Measurements from ENCODE around the gene SEMA3E.

The SEMA3E gene

DNA sequence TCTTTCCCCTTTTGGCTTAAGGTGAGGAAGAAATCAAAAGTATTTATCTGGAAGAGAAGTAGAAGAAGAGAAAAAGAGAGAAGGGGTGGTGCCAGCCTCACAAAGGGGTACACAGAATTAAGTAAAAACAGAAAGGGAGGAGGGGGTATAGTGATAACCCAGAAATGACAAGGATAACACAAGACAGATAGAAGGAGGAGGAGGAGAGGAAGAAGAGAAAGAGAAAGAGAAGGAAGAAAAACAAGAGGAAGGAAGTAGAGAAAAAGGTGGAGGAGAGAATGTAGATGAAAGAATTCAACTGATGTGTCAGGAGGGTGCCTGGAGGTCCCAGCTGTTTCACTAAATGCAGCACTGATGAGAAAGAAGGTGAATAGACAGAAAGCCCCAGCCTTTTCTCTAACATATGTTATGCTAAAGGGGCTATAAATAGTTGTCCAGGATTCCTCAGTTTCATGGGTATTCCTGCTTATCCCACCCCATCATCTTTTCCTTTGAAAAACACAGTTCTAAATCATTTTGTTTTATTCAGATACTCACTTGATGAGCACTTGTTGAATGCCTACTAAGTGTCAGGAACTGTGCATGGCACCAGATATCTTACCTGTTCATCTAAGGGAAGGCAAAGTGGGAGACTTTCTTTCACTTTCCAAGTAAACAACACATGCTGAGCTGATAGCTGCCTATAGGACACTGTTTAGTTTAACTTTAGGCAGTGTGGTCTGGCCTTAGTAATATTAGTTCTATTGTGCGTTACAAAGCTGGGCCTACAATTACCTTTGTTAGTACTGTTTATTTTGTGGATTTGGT lies 8.0 kb downstream of the SEMA3E start:
- no peak for DNase-seq

DNA sequence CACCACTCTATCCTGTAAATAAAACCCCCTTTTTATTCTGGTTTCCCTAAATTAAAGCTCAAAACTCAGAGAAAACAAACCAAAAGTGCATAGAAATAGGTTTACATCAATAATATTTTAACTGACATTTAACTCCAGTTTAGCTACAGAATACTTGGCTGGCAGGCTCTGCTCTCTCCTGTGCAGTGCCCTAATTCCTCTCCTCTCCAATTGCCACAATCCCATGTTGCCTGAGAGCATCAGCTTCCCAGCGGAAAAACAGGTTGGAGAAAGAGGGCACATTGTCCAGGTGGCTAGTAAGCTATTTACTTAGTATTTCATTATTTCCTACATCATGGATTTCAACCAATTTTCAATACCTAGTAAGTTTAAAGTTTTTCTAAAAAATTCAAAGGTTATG lies 8.7 kb downstream of the SEMA3E start:
- no peak for DNase-seq

DNA sequence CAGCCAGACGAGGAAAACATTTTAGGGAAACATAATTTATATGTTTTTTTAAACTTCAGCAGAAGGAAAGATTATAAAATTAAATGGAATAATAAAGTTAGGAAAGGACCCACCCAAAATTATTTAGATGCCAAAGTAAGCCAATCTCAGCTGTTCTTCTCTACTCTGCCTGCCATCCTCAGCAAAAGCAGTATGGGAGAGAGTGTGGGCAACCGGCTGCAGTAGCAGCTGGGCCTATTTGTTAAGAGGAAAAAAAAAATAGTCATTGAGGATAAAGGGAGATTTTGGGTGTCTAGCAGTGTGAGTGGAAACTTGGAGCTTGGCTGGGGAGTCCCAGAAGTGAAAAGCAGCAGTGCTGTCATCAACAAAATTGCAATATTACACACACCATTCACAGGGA lies 15.4 kb downstream of the SEMA3E start:
- DNase-seq = no peak

DNA sequence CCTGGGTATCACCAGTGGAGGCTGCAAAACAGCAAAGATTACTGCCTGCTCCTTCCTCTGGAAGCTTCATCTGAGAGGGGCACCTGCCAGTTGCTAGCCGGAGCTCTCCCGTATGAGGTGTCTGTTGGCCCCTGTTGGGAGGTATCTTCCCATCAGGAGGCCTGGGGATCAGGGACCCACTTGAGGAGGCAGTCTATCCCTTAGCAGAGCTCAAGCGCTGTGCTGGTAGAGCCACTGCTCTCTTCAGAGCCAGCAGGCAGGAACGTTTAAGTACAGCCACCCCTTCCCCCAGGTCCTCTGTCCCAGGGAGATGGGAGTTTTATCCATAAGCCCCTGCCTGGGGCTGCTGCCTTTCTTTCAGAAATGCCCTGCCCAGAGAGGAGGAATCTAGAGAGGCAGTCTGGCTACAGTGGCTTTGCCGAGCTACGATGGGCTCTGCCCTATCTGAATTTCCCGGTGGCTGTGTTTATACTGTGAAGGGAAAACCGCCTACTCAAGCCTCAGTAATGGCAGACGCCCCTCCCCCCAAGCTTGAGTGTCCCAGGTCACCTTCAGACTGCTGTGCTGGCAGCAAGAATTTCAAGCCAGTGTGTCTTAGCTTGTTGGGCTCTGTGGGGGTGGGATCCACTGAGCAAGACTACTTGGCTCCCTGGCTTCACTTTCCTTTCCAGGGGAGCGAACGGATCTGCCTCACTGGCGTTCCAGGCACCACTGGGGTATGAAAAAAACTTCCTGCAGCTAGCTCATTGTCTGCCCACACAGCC lies 19.6 kb downstream of the SEMA3E start:
- DNase-seq = no peak

DNA sequence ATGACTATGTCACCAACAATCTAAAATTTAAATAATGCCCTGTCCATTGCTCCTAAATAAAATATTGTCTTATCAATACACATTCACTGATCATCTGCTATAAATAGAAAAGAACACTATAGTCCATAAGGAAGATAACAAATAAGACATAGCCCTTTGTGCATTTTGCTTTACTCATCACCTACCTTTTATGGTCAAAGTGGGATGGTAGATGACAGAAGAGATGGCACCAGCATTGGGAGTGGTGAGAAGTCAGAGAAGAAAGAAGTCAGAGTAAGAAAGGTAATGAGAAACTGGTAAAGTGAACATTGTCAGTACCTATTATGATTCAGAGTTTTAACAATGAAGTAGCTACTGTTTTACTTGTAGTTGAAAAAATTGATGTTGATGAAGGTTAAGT lies 31.1 kb downstream of the SEMA3E start:
- no peak for DNase-seq

DNA sequence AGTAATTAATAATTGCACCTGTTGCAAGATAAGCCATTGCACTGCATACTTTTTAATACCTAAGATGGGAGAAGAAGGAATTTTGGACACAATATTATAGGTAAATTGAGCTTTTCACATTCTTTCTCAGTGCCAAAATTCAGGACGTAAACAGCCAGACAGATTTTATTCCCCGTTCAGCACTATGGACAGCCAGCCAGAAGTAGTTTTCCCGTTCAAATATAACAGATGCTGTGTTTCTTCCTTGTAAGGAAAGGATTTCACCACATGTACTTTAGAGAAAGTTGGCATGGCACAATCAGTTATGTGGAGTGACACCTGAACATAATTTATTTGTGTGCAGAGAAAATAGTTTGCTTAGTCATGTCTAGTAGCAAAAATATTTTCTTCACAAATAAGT lies 34.8 kb downstream of the SEMA3E start:
- DNase-seq = no peak

DNA sequence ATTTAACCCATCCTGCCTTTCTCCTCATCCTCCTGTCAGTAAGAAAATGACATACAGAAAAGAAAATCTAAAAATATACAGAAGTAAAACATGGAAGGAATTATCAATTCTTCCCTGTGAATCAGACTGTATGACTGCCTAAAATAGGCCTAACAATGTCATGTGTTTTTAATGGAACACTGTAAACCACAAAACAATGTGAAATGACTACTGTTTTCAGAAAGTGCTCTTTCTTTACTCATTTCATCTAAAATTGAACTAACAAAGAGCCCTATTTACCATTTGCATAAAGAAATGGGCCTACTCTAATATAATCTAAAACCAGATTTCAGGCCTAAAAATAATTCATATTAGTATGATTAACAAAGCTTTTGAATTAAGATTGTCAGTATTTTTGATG lies 35.7 kb downstream of the SEMA3E start:
- DNase-seq = no peak

DNA sequence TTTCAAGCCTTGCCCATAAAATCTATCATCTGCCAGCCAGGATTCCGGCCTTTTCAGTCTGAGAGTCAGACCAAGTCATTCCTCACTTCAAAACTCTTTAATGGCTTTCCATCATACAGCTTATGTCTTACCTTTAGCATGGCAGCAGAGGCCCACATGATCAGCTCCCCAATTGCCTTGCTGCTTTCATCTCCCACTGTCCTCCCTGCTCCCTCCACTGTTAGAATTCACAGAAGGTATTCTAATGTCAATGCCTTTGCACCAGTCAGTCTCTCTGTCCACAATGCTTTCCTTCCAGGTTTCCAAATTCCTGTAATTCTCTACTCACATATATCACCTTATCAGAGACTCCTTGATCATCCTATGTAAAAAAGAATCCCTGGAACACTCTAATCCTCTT lies 37.2 kb downstream of the SEMA3E start:
- no peak for DNase-seq

DNA sequence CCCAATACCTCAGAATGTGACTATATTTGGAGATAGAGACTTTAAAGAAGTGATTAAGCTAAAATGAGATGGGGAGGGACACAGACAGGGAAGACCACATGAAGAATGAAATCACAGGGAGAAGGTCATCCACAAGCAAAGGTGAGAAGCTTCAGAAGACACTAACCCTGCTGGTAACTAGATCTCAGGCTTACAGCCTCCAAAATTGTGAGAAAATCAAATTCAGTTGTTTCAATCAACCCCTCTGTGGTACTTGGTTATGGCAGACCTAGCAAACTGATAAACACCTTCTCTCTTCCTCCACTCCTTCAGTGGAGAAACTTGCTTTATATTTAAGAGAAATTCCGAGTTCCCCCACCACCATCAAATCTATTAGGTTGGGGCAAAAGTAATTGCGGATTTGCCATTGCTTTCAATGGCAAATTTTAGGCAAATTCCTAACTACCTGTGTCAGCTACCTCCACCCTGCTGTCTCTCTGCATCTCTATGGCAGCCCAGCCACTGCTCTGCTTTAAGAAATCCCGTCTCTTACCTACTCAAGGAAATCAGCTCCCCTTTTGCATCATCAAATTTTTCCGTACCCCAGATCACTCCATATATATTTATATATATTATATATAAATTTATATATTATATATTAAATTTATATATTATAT lies 38.2 kb downstream of the SEMA3E start:
- DNase-seq = no peak

DNA sequence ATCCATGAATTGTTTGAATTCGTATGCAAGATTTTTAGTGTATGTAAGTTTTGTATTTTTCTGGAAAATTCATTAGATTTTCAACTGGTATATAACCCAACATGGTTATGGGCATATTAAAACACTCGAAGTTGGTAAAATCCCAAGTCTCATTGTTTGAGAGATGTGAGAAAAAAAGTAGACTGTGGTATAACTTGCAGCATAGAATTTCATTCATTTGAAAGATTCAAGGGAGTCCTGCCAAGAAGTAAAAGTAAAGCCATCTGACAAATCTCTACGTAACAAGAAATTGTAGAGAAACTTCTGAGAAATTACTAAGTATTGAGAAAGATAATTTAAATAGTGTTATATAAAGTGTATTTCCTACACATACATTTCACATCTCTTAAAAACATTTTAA lies 40.2 kb downstream of the SEMA3E start:
- DNase-seq = no peak

DNA sequence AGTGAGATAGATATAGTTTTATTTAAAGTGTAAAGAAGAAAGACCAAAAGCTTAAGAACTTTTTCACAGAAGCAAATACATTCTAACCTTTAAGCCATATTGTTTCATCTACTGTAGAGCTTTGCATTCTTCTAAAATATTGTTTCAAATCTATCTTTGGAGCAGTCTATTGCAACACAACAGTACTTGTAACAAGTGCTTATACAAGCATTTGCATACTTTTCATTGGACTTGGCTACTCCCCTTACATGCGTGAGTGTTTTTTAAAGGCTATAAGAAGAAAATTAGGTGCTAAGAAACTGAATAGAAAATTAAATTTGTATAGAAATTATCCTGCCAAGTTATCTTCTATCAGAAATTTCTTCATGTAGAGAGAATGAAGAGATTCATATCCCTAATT lies 45.3 kb downstream of the SEMA3E start:
- no peak for DNase-seq

DNA sequence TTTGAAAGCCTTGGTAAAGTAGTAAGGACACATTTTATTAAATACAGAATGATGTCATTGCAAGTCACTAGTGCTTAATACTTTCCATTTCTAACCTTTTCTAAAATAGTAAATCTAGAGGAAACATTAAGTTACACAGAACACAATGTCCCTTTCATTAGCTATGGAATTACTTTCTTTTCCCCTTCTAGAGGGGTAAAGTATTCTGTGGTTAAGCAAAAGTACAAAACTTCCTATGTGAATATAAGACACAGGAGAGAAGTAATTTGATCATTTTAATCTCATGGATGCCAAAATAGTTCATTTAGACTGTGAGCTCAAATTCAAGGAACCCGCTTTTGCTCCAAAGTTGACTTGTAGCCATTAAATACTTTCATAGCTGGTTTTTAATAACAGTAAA lies 49.8 kb downstream of the SEMA3E start:
- DNase-seq = no peak

DNA sequence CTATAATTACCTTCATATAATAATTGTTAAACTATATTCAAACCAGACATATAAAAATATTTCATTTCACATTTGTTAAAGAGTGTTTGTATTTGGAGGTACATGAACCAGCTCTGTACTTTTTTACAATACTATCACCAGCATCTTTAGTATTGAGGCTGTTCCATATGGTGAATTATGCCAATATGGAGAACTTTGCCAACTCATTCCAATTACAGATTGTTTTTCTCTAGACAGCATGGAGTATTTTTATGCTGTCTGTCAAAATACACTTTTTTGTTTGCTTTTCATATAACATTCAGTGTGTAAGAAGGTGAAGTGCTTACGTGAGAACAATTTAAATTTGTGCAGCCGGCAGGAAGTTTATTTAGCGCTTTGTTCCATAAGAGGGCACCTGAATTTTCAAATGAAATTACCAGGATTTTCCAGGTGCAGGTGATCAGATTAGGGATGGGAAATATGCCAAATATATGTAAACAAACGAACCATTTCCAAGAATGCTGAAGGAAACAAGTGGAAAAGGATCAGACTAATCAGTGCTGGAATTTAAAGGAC lies 54.9 kb downstream of the SEMA3E start:
- no peak for DNase-seq

DNA sequence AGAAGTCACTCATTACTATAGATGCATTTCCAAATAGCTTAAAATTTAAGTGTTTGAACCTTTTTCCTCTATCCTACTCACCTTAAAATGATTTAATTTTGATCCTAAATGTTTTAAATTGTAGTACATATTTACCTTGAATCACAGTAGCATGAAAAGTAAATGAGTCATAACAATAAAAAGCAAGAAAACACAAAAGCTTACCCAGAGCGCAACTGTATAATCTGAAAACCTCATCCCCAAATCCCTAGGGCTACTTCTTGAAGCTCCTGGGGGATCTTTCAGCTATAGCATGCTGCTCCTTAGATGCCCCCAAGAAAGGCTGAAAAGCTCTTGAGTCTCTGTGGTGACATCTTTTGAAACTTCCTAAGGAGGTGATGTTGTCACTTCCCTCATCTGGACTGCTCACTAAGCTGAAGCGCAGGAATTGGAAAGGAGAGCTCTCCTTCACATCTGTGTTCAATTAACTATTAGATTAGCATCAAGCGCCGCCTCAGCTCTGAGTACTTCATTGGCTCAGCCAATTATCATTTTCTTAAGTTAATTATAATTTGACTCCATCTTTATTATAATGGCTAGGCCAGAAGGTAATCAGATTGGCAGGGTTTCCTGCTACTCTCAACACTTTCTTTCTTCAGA lies 60.2 kb downstream of the SEMA3E start:
- DNase-seq = no peak

DNA sequence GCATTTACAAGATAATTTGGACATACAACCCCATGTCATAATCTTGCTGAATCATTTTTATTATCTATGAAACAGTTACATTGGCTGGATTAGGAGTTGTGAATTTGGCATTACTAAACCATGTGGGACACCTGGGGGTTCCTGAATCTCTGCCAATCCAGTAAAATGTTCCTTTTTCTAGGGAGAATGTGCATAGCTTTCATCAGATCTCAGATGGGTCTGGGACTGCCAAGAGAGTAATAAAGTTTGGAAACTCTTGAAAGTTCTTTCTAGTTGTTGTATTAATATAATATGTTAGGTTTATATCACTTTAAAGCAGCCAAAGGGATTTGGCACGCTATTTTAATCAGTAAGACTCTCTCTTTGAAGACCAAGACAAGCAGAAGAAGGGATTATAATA lies 62.7 kb downstream of the SEMA3E start:
- DNase-seq = no peak

DNA sequence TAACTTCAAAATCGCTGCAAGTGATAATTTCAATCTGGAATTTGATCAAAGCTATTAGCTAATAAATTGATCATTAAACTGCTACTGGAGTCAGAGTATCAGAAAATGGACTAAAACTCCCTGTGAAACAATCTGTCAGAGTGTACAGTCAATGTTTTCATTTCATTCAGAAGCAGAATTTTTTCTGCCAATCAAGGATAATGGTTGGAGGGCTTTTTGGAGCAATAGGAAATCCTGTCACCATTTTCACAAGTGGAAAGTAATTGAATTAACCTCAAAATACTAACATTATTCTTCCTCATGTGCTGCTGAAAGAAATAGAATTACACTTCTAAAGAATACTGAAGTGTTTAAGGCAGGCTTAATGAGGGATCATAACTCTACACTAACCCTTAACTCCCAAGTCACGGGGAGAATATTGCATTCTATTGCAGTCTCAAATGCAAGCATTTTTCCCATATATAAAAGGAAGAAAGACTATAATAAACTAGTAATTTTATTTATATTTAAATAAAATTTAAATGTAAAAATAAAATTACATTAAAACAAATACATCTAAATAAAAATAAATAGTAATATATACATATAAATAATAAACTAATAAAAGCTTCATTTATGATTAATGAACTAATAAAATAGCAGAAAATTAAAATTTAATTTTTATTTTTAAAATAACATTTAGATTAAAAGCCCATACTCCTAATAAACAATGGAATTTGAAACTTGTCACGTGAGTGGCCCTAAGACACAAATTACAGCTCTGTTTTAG lies 67.1 kb downstream of the SEMA3E start:
- no peak for DNase-seq

DNA sequence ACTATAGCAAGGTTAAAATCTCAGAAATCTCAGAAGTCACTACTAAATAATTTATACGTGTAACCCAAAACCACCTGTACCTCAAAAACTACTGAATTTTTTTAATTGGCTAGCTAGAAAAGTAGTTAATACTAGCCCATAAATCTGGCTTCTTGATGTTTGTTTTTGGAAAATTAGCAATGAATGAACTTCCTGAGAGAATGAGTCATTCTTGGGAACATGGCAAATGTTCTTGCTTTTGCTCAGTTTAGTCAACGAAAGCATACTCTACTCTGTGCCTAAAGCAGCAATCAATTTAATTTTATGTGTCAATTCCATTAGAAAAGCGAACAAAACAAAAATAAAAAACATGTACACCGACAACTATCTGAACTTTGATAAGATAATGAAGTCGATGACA lies 69.2 kb downstream of the SEMA3E start:
- no peak for DNase-seq

DNA sequence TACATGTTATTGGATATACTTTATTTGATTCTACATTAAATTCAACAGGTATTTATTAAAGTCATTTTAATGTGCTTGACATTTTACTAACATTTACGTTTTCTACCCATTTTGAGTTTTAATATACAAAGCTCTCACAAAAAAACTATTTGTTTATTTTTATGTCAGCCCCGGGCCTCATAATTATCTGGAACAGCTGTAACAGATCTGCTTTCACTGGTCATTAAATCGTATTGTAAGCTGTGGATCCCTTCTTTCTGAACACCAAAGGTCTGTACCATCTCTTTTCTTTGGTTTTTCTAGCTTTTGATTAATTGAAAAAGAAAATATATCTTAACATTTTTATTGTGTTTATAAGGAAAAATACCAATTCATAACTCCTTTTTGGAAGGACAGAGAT lies 73.5 kb downstream of the SEMA3E start:
- no peak for DNase-seq

DNA sequence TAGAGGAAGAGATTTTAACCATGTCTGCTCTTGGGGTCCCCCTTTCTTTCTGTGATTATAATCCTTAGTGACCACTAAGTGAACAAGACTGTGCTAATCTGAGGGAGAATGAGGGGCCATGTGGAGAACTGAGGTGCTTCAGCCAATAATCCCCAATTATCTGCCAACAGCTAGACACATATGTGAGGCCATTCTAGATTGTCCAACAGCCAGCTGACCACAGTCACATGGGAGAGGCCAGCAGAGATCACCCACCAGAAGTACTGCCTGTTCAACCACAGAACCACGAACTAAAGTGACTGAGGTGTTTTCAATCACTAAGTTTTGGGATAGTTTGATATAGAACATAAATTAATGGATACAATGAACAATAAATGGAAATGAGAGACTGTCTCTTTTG lies 74.3 kb downstream of the SEMA3E start:
- no peak for DNase-seq

DNA sequence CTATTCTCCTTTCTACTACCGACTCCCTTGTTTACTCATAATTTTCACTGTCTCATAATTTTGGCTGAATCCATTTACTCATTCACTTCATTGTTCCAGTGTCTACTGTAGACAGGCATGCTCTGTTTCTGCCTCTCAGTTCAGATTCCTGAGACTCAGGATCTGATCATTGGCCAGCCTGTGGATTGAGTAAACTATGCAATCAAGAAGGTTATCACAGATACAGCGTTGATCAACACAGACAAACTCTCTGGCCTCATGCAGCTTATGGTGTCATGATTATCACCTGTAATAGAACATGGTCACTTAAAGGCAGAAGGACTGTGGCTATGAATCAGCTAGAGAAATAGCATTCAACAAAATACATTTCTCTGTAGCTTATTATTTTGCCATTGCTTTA lies 86.0 kb downstream of the SEMA3E start:
- DNase-seq = no peak

DNA sequence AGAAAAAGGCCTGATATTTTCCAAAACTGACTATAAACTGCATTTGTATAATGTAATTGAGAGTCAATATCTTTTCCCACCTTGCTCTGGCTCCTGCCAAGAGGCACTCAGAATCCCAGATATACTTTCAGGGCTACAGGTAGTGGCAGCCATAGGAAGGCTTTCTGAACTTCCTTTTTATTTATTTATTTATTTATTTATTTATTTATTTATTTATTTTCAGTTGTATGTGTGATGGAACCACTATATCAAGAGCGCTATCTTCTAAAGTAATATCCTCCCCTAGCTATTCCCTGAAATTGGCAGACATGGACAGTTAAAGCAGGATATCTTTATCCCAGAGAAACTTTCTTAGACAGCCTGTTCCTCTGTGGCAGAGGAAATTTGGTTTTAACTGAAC lies 86.7 kb downstream of the SEMA3E start:
- no peak for DNase-seq

DNA sequence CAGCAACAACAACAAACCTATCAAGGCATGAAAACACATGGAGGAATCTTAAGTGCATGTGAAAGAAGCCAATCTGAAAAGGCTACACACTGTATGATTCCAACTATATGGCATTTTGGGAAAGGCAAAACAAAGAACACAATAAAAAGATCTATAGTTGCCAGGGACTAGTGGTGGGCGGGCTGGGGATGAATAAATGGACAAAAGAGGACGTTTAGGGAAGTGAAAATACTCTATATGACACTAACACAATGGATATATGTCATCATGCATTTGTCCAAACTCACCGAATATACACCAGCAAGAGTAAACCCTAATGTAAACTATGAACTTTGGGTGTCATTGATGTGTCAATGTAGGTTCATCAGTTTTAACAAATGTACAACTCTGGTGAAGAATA lies 89.1 kb downstream of the SEMA3E start:
- no peak for DNase-seq

Measured in inflammatory macrophage treated with lipopolysaccharide for 4 hours (primary cell).